ENCODE data around the gene RNU2-63P.
"Not testable (repeated sequence)": the region's sequence is repeated elsewhere in the genome, so short reads cannot be mapped to it uniquely, and the experiment has no call there.

RNU2-63P gene

GRCh38 chr2:88027697-88028389 is 11.5 kb upstream of the RNU2-63P start:
- no peak for DNase-seq

GRCh38 chr2:88024509-88024908 is 8.2 kb upstream of the RNU2-63P start:
- peak in 1 of 2 experiments; percentile 10 for DNase-seq

- no peak for DNase-seq
These were observed 6.2 kb upstream of the RNU2-63P start for GRCh38 chr2:88022669-88022921.

- DNase-seq = no peak
These were observed 3.6 kb upstream of the RNU2-63P start for GRCh38 chr2:88019985-88020384.

- no peak for DNase-seq
These were observed 2.6 kb upstream of the RNU2-63P start for GRCh38 chr2:88018909-88019308.

- DNase-seq = not testable (repeated sequence)
These were observed 1.9 kb upstream of the RNU2-63P start for GRCh38 chr2:88018077-88018805.

GRCh38 chr2:88017780-88018038 is 1.4 kb upstream of the RNU2-63P start:
- DNase-seq = not testable (repeated sequence)

- DNase-seq = peak; percentile 79 to 81
These were observed 823 bp upstream of the RNU2-63P start for GRCh38 chr2:88016960-88017779.

- DNase-seq = no peak
These were observed 5.3 kb downstream of the RNU2-63P start for GRCh38 chr2:88011011-88011410.

GRCh38 chr2:88010136-88010535 is 6.2 kb downstream of the RNU2-63P start:
- no peak for DNase-seq

- no peak for DNase-seq
These were observed 9.4 kb downstream of the RNU2-63P start for GRCh38 chr2:88006912-88007439.

GRCh38 chr2:88005776-88006175 is 10.6 kb downstream of the RNU2-63P start:
- DNase-seq = no peak

GRCh38 chr2:88003074-88003755 is 13.1 kb downstream of the RNU2-63P start:
- no peak for DNase-seq

GRCh38 chr2:88002359-88002707 is 14.0 kb downstream of the RNU2-63P start:
- DNase-seq = no peak

- not testable (repeated sequence) for DNase-seq
These were observed 15.9 kb downstream of the RNU2-63P start for GRCh38 chr2:88000474-88000873.

- DNase-seq = no peak
These were observed 19.8 kb downstream of the RNU2-63P start for GRCh38 chr2:87996570-87996969.

- DNase-seq = no peak
These were observed 20.6 kb downstream of the RNU2-63P start for GRCh38 chr2:87995756-87996155.

- DNase-seq = not testable (repeated sequence)
These were observed 22.0 kb downstream of the RNU2-63P start for GRCh38 chr2:87994304-87994850.

GRCh38 chr2:87992569-87992968 is 23.8 kb downstream of the RNU2-63P start:
- DNase-seq = not testable (repeated sequence)

GRCh38 chr2:87987473-87987872 is 28.9 kb downstream of the RNU2-63P start:
- DNase-seq = not testable (repeated sequence)

GRCh38 chr2:87985902-87986301 is 30.4 kb downstream of the RNU2-63P start:
- DNase-seq = not testable (repeated sequence)

- not testable (repeated sequence) for DNase-seq
These were observed 35.2 kb downstream of the RNU2-63P start for GRCh38 chr2:87981182-87981581.

- DNase-seq = not testable (repeated sequence)
These were observed 44.0 kb downstream of the RNU2-63P start for GRCh38 chr2:87972385-87972784.
